IMR-90 (cell line): ENCODE data around the gene COL18A1. TPM values are rescaled to one million over a fixed set of nuclear protein-coding genes. Genes with fewer than 3 reads are reported as not detected.

Experiments used
- ATAC-seq: fragments of 200-7000 bp; cut with Tn5 transposase; 2 replicates; pipeline ENCODE4 v1.9.1; 2020; ENCODE audit warnings: low read depth, mild to moderate bottlenecking, moderate library complexity
- BruUV-seq: library from RNA; stranded (reverse); fragments of 400-500 nt; replicated peaks from 2 replicates; lab custom pipeline; 2021; lab: Mats Ljungman, UMichigan
- CTCF ChIA-PET: fragments of 300-600 bp; formaldehyde crosslinking; extraction: SDS; loops from one replicate; lab custom pipeline; 2021; ENCODE audit warnings: antibody characterized with exemption; lab: Yijun Ruan, JAX
- POLR2A ChIA-PET: fragments of 300-600 bp; sonication (Branson Sonifier 250); formaldehyde crosslinking; loops from one replicate; lab custom pipeline; 2022; ENCODE audit warnings: antibody characterized with exemption; ENCODE audit not compliant: unreplicated experiment; lab: Charles Lee
- DNase-seq: peaks from one replicate; pipeline ENCODE4 v3.0.0; 2013
- H2AFZ ChIP-seq: replicated peaks from 2 replicates; pipeline ENCODE3; 2013; ENCODE audit warnings: low read length, mild to moderate bottlenecking; ENCODE audit not compliant: poor library complexity
- H2AK5ac ChIP-seq: 2 replicates; pipeline ENCODE4 v1.6.1; 2013; ENCODE audit warnings: low read depth, low read length, inconsistent platforms
- H2AK9ac ChIP-seq: replicated peaks from 2 replicates; pipeline ENCODE3; 2013; ENCODE audit warnings: mild to moderate bottlenecking, low read depth, low read length, moderate library complexity; ENCODE audit not compliant: poor library complexity
- H2BK120ac ChIP-seq: 2 replicates; pipeline ENCODE4 v1.6.1; 2013; ENCODE audit warnings: low read depth, low read length, inconsistent platforms
- H2BK15ac ChIP-seq: 3 replicates; pipeline ENCODE4 v1.6.1; 2013; ENCODE audit warnings: low read depth, low read length, inconsistent platforms
- H2BK20ac ChIP-seq: 2 replicates; pipeline ENCODE4 v1.6.1; 2013; ENCODE audit warnings: low read depth, mild to moderate bottlenecking, inconsistent platforms, low read length, moderate library complexity
- H2BK5ac ChIP-seq: 2 replicates; pipeline ENCODE4 v1.6.1; 2013; ENCODE audit warnings: mild to moderate bottlenecking, low read depth, low read length, inconsistent platforms; ENCODE audit not compliant: poor library complexity, severe bottlenecking
- H3K14ac ChIP-seq: replicated peaks from 2 replicates; pipeline ENCODE4 v1.6.1; 2013; ENCODE audit warnings: low read depth, low read length, inconsistent platforms
- H3K18ac ChIP-seq: 2 replicates; pipeline ENCODE4 v1.6.1; 2013; ENCODE audit warnings: low read depth, low read length, control low read depth
- H3K23ac ChIP-seq: 2 replicates; pipeline ENCODE4 v1.6.1; 2013; ENCODE audit warnings: low read depth, low read length, inconsistent platforms
- H3K27ac ChIP-seq: 2 replicates; pipeline ENCODE4 v1.5.1; 2013; ENCODE audit warnings: mild to moderate bottlenecking, control low read depth, low read length; ENCODE audit not compliant: insufficient read depth
- H3K27me3 ChIP-seq: 2 replicates; pipeline ENCODE4 v1.6.1; 2013; ENCODE audit warnings: low read length; ENCODE audit not compliant: control insufficient read depth, insufficient read depth
- H3K36me3 ChIP-seq: 2 replicates; pipeline ENCODE4 v1.6.1; 2013; ENCODE audit warnings: low read length, mixed read lengths; ENCODE audit not compliant: control insufficient read depth, insufficient read depth
- H3K4ac ChIP-seq: 2 replicates; pipeline ENCODE4 v1.6.1; 2013; ENCODE audit warnings: low read depth, low read length, inconsistent platforms
- H3K4me1 ChIP-seq: 2 replicates; pipeline ENCODE4 v1.6.1; 2013; ENCODE audit warnings: low read length, mixed read lengths; ENCODE audit not compliant: control insufficient read depth, insufficient read depth
- H3K4me2 ChIP-seq: 2 replicates; pipeline ENCODE4 v1.6.1; 2013; ENCODE audit warnings: low read depth, mild to moderate bottlenecking, control low read depth, low read length, moderate library complexity
- H3K4me3 ChIP-seq: 2 replicates; pipeline ENCODE4 v1.5.1; 2013; ENCODE audit warnings: low read depth, mild to moderate bottlenecking, control low read depth, low read length, moderate library complexity; ENCODE audit not compliant: insufficient read depth
- H3K56ac ChIP-seq: 2 replicates; pipeline ENCODE4 v1.6.1; 2013; ENCODE audit warnings: low read length, inconsistent platforms; ENCODE audit not compliant: insufficient read depth; ENCODE audit errors: extremely low read depth
- H3K79me1 ChIP-seq, 2 experiments: 2 replicates each; pipeline ENCODE4 v1.6.1; 2013; ENCODE audit warnings: low read length in 2 of 2, inconsistent platforms in 1 of 2, low read depth in 1 of 2
- H3K9ac ChIP-seq: 2 replicates; pipeline ENCODE4 v1.6.1; 2013; ENCODE audit warnings: low read depth, low read length, control low read depth
- H3K9me1 ChIP-seq: 2 replicates; pipeline ENCODE4 v1.6.1; 2013; ENCODE audit warnings: low read length, inconsistent platforms; ENCODE audit not compliant: insufficient read depth
- H3K9me3 ChIP-seq: 2 replicates; pipeline ENCODE4 v1.6.1; 2013; ENCODE audit warnings: low read length; ENCODE audit not compliant: control insufficient read depth, insufficient read depth
- H4K20me1 ChIP-seq: 2 replicates; pipeline ENCODE4 v1.6.1; 2013; ENCODE audit warnings: low read length, inconsistent platforms; ENCODE audit not compliant: insufficient read depth
- H4K5ac ChIP-seq: 2 replicates; pipeline ENCODE4 v1.6.1; 2013; ENCODE audit warnings: mild to moderate bottlenecking, low read depth, low read length, control low read depth
- H4K8ac ChIP-seq, 2 experiments: 2 replicates each; pipeline ENCODE4 v1.6.1; 2013; ENCODE audit warnings: low read depth in 2 of 2, low read length in 2 of 2, control low read depth in 1 of 2, inconsistent platforms in 1 of 2
- H4K91ac ChIP-seq: 2 replicates; pipeline ENCODE4 v1.6.1; 2013; ENCODE audit warnings: low read depth, low read length, inconsistent platforms; ENCODE audit not compliant: insufficient read depth
- CHD1 ChIP-seq: IDR thresholded peaks from 2 replicates; pipeline ENCODE4 v1.6.1; 2012; ENCODE audit warnings: low read depth, low read length, improper control_type of control experiment
- CTCF ChIP-seq: conservative IDR thresholded peaks from 2 replicates; pipeline ENCODE4 v1.5.1; 2012; ENCODE audit warnings: mild to moderate bottlenecking, low read depth, low read length, improper control_type of control experiment
- RCOR1 ChIP-seq: IDR thresholded peaks from 2 replicates; pipeline ENCODE4 v1.6.1; 2012; ENCODE audit warnings: mild to moderate bottlenecking, low read length, improper control_type of control experiment; ENCODE audit not compliant: insufficient replicate concordance
- WGBS, 2 experiments: methylation state at CpG; one replicate each; pipeline versions ENCODE4 v1.1.5 to v1.1.7; 2013; ENCODE audit warnings: missing lambda C conversion rate in 2 of 2; ENCODE audit not compliant: insufficient read length in 1 of 2; ENCODE audit errors: extremely low coverage in 2 of 2; 5-methylcytosine and 5-hydroxymethylcytosine counted together
- dilution Hi-C: fragments of 300-500 bp; cut with HindIII; formaldehyde crosslinking; loops from one replicate; pipeline ENCODE4 v1.14.3; 2018; ENCODE audit warnings: low sequenced_read_pairs; ENCODE audit not compliant: unreplicated experiment
- in situ Hi-C: fragments of 300-500 bp; cut with MboI; formaldehyde crosslinking; loops from 3 replicates; pipeline ENCODE4 v1.14.3; 2019; ENCODE audit warnings: low sequenced_read_pairs, inconsistent platforms, mixed read lengths
- intact Hi-C: fragments of 100-400 bp; cut with micrococcal nuclease; formaldehyde crosslinking; loops from 2 replicates; pipeline ENCODE4 v1.10.0; 2022
- polyA plus RNA-seq, 3 experiments: library from polyadenylated mRNA; depleted of rRNA; stranded (reverse); fragments of >200 nt; gene quantifications; 2 replicates each; pipeline ENCODE4 v1.2.3, GENCODE V29; 2012; ENCODE audit warnings: low replicate concordance in 1 of 3
- total RNA-seq: library from RNA; depleted of rRNA; stranded (reverse); fragments of >200 nt; gene quantifications from 2 replicates; pipeline ENCODE4 v1.2.3, GENCODE V29; 2012

COL18A1 gene
- total and polyA plus RNA-seq, 2 of the 4 experiments (the other 2 are of a cell fraction): 4.3 to 46.7 TPM

DNA sequence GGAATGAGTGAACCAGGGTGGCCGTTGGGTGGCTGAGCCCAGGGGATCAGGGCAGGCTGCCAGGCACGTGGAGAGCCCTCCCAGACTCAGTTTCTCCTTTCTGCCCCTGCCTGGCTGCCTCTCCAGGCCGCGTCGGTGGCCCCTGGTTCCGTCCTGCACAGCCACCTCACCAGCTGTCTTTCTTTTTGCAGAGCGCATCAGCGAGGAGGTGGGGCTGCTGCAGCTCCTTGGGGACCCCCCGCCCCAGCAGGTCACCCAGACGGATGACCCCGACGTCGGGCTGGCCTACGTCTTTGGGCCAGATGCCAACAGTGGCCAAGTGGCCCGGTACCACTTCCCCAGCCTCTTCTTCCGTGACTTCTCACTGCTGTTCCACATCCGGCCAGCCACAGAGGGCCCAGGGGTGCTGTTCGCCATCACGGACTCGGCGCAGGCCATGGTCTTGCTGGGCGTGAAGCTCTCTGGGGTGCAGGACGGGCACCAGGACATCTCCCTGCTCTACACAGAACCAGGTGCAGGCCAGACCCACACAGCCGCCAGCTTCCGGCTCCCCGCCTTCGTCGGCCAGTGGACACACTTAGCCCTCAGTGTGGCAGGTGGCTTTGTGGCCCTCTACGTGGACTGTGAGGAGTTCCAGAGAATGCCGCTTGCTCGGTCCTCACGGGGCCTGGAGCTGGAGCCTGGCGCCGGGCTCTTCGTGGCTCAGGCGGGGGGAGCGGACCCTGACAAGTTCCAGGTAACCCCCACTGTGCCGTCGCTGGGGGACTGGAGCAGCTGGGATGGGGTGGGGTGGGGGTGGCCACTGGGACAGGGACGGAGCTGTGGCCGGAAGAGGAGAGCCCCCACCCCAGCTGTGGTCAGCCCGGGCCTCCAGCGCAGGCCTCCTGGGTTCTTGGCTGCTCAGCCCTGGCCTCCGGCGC lies 63.3 kb downstream of the COL18A1 start (continued):
- TF ChIP-seq CHD1 (no peak), RCOR1 (no peak)

GRCh38 chr21:45468971-45469272 lies 64.0 kb downstream of the COL18A1 start:
- Histone ChIP-seq H2BK5ac (no peak overlapping the region), H2BK15ac (no peak overlapping the region; the same call in 2 of the 3 replicates), H2AK9ac (no peak overlapping the region), H4K8ac (no peak overlapping the region), H4K91ac (peak overlapping the region; percentile 34; the same call in 1 of the 2 replicates), H3K27me3 (no peaks in the 10 kb centered on the region), H3K79me1 (peaks cover 4 to 68% of the 10 kb centered on the region in 2 experiments; a peak in 3 of 4 replicates), H3K36me3 (peaks cover 14% of the 10 kb centered on the region), H2AK5ac (no peak overlapping the region), H4K20me1 (peaks cover 72% of the 10 kb centered on the region), H3K14ac (no peak overlapping the region), H3K18ac (no peak overlapping the region), H3K4me3 (no peak overlapping the region), H3K9me1 (peaks cover 15% of the 10 kb centered on the region), H2BK120ac (peak overlapping the region; percentile 47; the same call in 1 of the 2 replicates), H3K4me1 (peaks cover 29% of the 10 kb centered on the region), H3K4ac (no peak overlapping the region), H3K4me2 (no peak overlapping the region), H3K9ac (no peak overlapping the region), H2AFZ (no peak overlapping the region), H4K5ac (no peak overlapping the region), H3K9me3 (no peaks in the 10 kb centered on the region), H3K27ac (no peak overlapping the region), H3K23ac (no peak overlapping the region), H2BK20ac (no peak overlapping the region), H3K56ac (no peak overlapping the region)
- in situ Hi-C loops (loop anchor here (10.0 kb wide), 1 partner anchor 356 kb away; no protein-coding TSS in a partner anchor), intact Hi-C loops (no loop called here), dilution Hi-C loops (no loop called here)
- no peak for TF ChIP-seq CTCF
- DNase-seq (no peak), ATAC-seq (no peak)
- ChIA-PET CTCF (no interaction called here), POLR2A (no interaction called here)
- no TSS peak for BruUV-seq
- 93% methylated on average over 11 of the region's 14 CpGs; no CpG with 5 or more reads in 1 of the 2 experiments for WGBS, 2 experiments
